H1 (cell line): ENCODE data around the gene SLC6A6. TPM values are rescaled to one million over a fixed set of nuclear protein-coding genes. Genes with fewer than 3 reads are reported as not detected.

ENCODE experiments used
- CTCF ChIA-PET: fragments of 300-600 bp; sonication (Branson Sonifier 250); formaldehyde crosslinking; loops from one replicate; lab custom pipeline; 2021; ENCODE audit not compliant: partially characterized antibody; lab: Charles Lee
- POLR2A ChIA-PET: fragments of 300-600 bp; sonication (Branson Sonifier 250); formaldehyde crosslinking; loops from one replicate; lab custom pipeline; 2021; ENCODE audit warnings: inconsistent platforms; ENCODE audit not compliant: partially characterized antibody; lab: Charles Lee
- DNase-seq, 2 experiments: peaks; one replicate each; pipeline versions ENCODE4 v3.0.0 to v3.0.0-alpha.2; 2010 to 2022; ENCODE audit warnings: low spot score in 2 of 2, low read depth in 1 of 2, mixed read lengths in 1 of 2
- FAIRE-seq: peaks from 2 replicates; lab custom pipeline; 2011; peaks lifted over from hg19 to GRCh38; lab: Jason Lieb, UNC
- H2AFZ ChIP-seq: 2 replicates; pipeline ENCODE4 v1.8.1; 2012; ENCODE audit warnings: low read length, inconsistent platforms
- H2AK5ac ChIP-seq: 2 replicates; pipeline ENCODE4 v1.6.1; 2013; ENCODE audit warnings: low read depth, low read length
- H2BK120ac ChIP-seq: replicated peaks from 2 replicates; pipeline ENCODE3; 2013; ENCODE audit warnings: low read depth, low read length, inconsistent platforms
- H2BK12ac ChIP-seq: 2 replicates; pipeline ENCODE4 v1.6.1; 2013; ENCODE audit warnings: low read depth, low read length
- H2BK15ac ChIP-seq: 2 replicates; pipeline ENCODE4 v1.6.1; 2013; ENCODE audit warnings: low read length
- H2BK20ac ChIP-seq: 2 replicates; pipeline ENCODE4 v1.6.1; 2013; ENCODE audit warnings: low read length
- H2BK5ac ChIP-seq: 2 replicates; pipeline ENCODE4 v1.6.1; 2013; ENCODE audit warnings: low read depth, low read length
- H3K14ac ChIP-seq: 2 replicates; pipeline ENCODE4 v1.6.1; 2013; ENCODE audit warnings: inconsistent platforms; ENCODE audit not compliant: insufficient read length
- H3K18ac ChIP-seq: 2 replicates; pipeline ENCODE4 v1.6.1; 2013; ENCODE audit warnings: low read length; ENCODE audit errors: extremely low read depth
- H3K23ac ChIP-seq: 2 replicates; pipeline ENCODE4 v1.6.1; 2013; ENCODE audit warnings: inconsistent platforms; ENCODE audit not compliant: insufficient read length
- H3K23me2 ChIP-seq: 2 replicates; pipeline ENCODE4 v1.6.1; 2013; ENCODE audit warnings: low read depth, low read length
- H3K27ac ChIP-seq: 2 replicates; pipeline ENCODE4 v1.6.1; 2011; ENCODE audit warnings: low read depth, low read length, inconsistent platforms
- H3K27me3 ChIP-seq, 4 experiments: replicated peaks in 1 of 4; 1 replicate in 1 of 4; 2 replicates in 3 of 4; pipeline versions ENCODE4 v1.6.1 to v1.8.1; 2011 to 2013; ENCODE audit warnings: low read length in 3 of 4, mild to moderate bottlenecking in 3 of 4, inconsistent platforms in 2 of 4, mixed read lengths in 2 of 4, moderate library complexity in 1 of 4; ENCODE audit not compliant: control insufficient read depth in 3 of 4, insufficient read depth in 3 of 4; ENCODE audit errors: extremely low read depth in 1 of 4
- H3K36me3 ChIP-seq, 4 experiments: 2 replicates each; pipeline versions ENCODE4 v1.6.1 to v1.8.1; 2011 to 2013; ENCODE audit warnings: mild to moderate bottlenecking in 4 of 4, low read length in 3 of 4, moderate library complexity in 2 of 4, control low read depth in 1 of 4, inconsistent platforms in 1 of 4; ENCODE audit not compliant: insufficient read depth in 4 of 4, control insufficient read depth in 2 of 4
- H3K4ac ChIP-seq: replicated peaks from 2 replicates; pipeline ENCODE3; 2013; ENCODE audit warnings: low read length, low read depth, mixed read lengths, inconsistent platforms; ENCODE audit not compliant: insufficient read length
- H3K4me1 ChIP-seq, 4 experiments: replicated peaks in 1 of 4; 1 replicate in 1 of 4; 2 replicates in 3 of 4; pipeline versions ENCODE4 v1.6.1 to v1.8.1; 2011 to 2013; ENCODE audit warnings: low read length in 3 of 4, inconsistent platforms in 2 of 4, mixed read lengths in 1 of 4; ENCODE audit not compliant: insufficient read depth in 4 of 4, control insufficient read depth in 3 of 4
- H3K4me2 ChIP-seq, 2 experiments: 2 replicates each; pipeline versions ENCODE4 v1.6.1 to v1.8.1; 2011 to 2013; ENCODE audit warnings: low read depth in 2 of 2, low read length in 2 of 2, control low read depth in 1 of 2, inconsistent platforms in 1 of 2, mild to moderate bottlenecking in 1 of 2; ENCODE audit not compliant: insufficient read depth in 1 of 2
- H3K4me3 ChIP-seq, 4 experiments: fragments of 200-600, 300-600 bp in 1 of 4; sonication (generic), shearing (Covaris generic), sonication (Bioruptor Twin) in 1 of 4; 2 replicates each; pipeline versions ENCODE4 v1.5.1 to v1.8.1; 2011 to 2016; ENCODE audit warnings: low read length in 4 of 4, low read depth in 3 of 4, control low read depth in 2 of 4, inconsistent platforms in 2 of 4, mild to moderate bottlenecking in 2 of 4, mixed read lengths in 1 of 4, moderate library complexity in 1 of 4; ENCODE audit not compliant: insufficient read depth in 2 of 4; ENCODE audit errors: extremely low read depth in 1 of 4
- H3K56ac ChIP-seq: replicated peaks from 2 replicates; pipeline ENCODE3; 2013; ENCODE audit warnings: low read depth, mild to moderate bottlenecking, mixed read lengths, low read length, inconsistent platforms; ENCODE audit not compliant: insufficient read length
- H3K79me1 ChIP-seq: 2 replicates; pipeline ENCODE4 v1.6.1; 2013; ENCODE audit warnings: low read depth, low read length, control low read depth
- H3K79me2 ChIP-seq, 2 experiments: 2 replicates each; pipeline versions ENCODE4 v1.6.1 to v1.8.1; 2012 to 2013; ENCODE audit warnings: low read length in 2 of 2, mild to moderate bottlenecking in 2 of 2, inconsistent platforms in 1 of 2; ENCODE audit not compliant: insufficient read depth in 2 of 2, control insufficient read depth in 1 of 2
- H3K9ac ChIP-seq, 4 experiments: replicated peaks in 1 of 4; 1 replicate in 1 of 4; 2 replicates in 3 of 4; pipeline versions ENCODE4 v1.6.1 to v1.8.1; 2011 to 2013; ENCODE audit warnings: low read depth in 3 of 4, low read length in 3 of 4, control low read depth in 2 of 4, mild to moderate bottlenecking in 2 of 4, moderate library complexity in 2 of 4, inconsistent platforms in 1 of 4; ENCODE audit errors: extremely low read depth in 1 of 4
- H3K9me3 ChIP-seq, 2 experiments: 2 replicates each; pipeline versions ENCODE4 v1.6.1 to v1.8.1; 2012 to 2013; ENCODE audit warnings: mild to moderate bottlenecking in 2 of 2, moderate library complexity in 2 of 2, control low read depth in 1 of 2, inconsistent platforms in 1 of 2, low read depth in 1 of 2, low read length in 1 of 2, mixed read lengths in 1 of 2; ENCODE audit not compliant: insufficient read depth in 2 of 2
- H4K20me1 ChIP-seq, 2 experiments: replicated peaks in 1 of 2; 2 replicates each; pipeline versions ENCODE3 to v1.8.1; 2011 to 2013; ENCODE audit warnings: inconsistent platforms in 2 of 2, low read length in 2 of 2, mild to moderate bottlenecking in 1 of 2; ENCODE audit not compliant: insufficient read depth in 2 of 2, control insufficient read depth in 1 of 2
- H4K5ac ChIP-seq: 2 replicates; pipeline ENCODE4 v1.6.1; 2013; ENCODE audit warnings: low read length, low read depth, mixed read lengths, inconsistent platforms; ENCODE audit not compliant: insufficient read length
- H4K8ac ChIP-seq: 2 replicates; pipeline ENCODE4 v1.8.0; 2013; ENCODE audit warnings: mild to moderate bottlenecking, moderate library complexity, low read length, inconsistent platforms; ENCODE audit not compliant: insufficient read depth; ENCODE audit errors: extremely low read depth
- H4K91ac ChIP-seq: replicated peaks from 2 replicates; pipeline ENCODE3; 2013; ENCODE audit warnings: low read length, mixed read lengths, inconsistent platforms; ENCODE audit not compliant: insufficient read length
- CREB1 ChIP-seq: IDR thresholded peaks from 2 replicates; pipeline ENCODE4 v1.6.1; 2012; ENCODE audit warnings: inconsistent platforms
- KDM4A ChIP-seq: IDR thresholded peaks from one replicate; pipeline ENCODE4 v1.7.1; 2012; ENCODE audit warnings: low read depth, mild to moderate bottlenecking, moderate library complexity, low read length, inconsistent platforms; ENCODE audit not compliant: severe bottlenecking
- PHF8 ChIP-seq: fragments of 200-600 bp; sonication (generic); conservative IDR thresholded peaks from 2 replicates; pipeline ENCODE4 v1.7.1; 2012; ENCODE audit warnings: low read depth, mild to moderate bottlenecking, inconsistent platforms, low read length, moderate library complexity
- POLR2AphosphoS5 ChIP-seq: IDR thresholded peaks from 2 replicates; pipeline ENCODE4 v1.6.1; 2011; ENCODE audit warnings: low read depth, low read length
- POU5F1 ChIP-seq: IDR thresholded peaks from 2 replicates; pipeline ENCODE4 v1.6.1; 2011; ENCODE audit warnings: low read depth, mild to moderate bottlenecking, low read length, moderate library complexity
- RAD21 ChIP-seq, 2 experiments: IDR thresholded peaks in 1 of 2; conservative IDR thresholded peaks in 1 of 2; 2 replicates each; pipeline ENCODE4 v1.6.1; 2011; ENCODE audit warnings: low read depth in 2 of 2, low read length in 2 of 2, improper control_type of control experiment in 1 of 2, inconsistent platforms in 1 of 2, mild to moderate bottlenecking in 1 of 2, moderate library complexity in 1 of 2
- RNF2 ChIP-seq: fragments of 200-900, 300-1000 bp; sonication (generic); IDR thresholded peaks from 2 replicates; pipeline ENCODE4 v1.7.1; 2016; ENCODE audit warnings: borderline replicate concordance, low read depth, mild to moderate bottlenecking, antibody characterized with exemption, low read length; ENCODE audit not compliant: poor library complexity, severe bottlenecking; ENCODE audit errors: missing control alignments
- SIX5 ChIP-seq: IDR thresholded peaks from 2 replicates; pipeline ENCODE4 v1.6.1; 2011; ENCODE audit warnings: mild to moderate bottlenecking, low read depth, low read length
- SUZ12 ChIP-seq: fragments of 200-600 bp; sonication (generic); IDR thresholded peaks from 2 replicates; pipeline ENCODE4 v1.6.1; 2012; ENCODE audit warnings: mild to moderate bottlenecking, inconsistent platforms, low read length, moderate library complexity, mixed read lengths
- YY1 ChIP-seq: IDR thresholded peaks from 2 replicates; pipeline ENCODE4 v1.6.1; 2011; ENCODE audit warnings: low read depth, mild to moderate bottlenecking, low read length
- WGBS, 2 experiments: shearing (Covaris generic) in 1 of 2; methylation state at CpG; one replicate each; pipeline versions ENCODE4 v1.1.6 to v1.1.7; 2013 to 2015; ENCODE audit warnings: low lambda C conversion rate in 2 of 2, mixed read lengths in 2 of 2, inconsistent platforms in 1 of 2, low coverage in 1 of 2, missing lambda C conversion rate in 1 of 2; ENCODE audit not compliant: insufficient replicate concordance in 2 of 2, insufficient coverage in 1 of 2, insufficient read length in 1 of 2; ENCODE audit errors: extremely low coverage in 1 of 2, missing lambda C conversion rate in 1 of 2; 5-methylcytosine and 5-hydroxymethylcytosine counted together
- polyA plus RNA-seq, 7 experiments: library from polyadenylated mRNA; depleted of rRNA in 3 of 7; stranded (reverse) in 5 of 7; unstranded in 2 of 7; fragments of >200 nt in 5 of 7; fragments of 200-250 nt in 2 of 7; gene quantifications; 1 replicate in 5 of 7; 2 replicates in 1 of 7; 4 replicates in 1 of 7; pipeline versions ENCODE4 v1.2.1 to v1.2.3, GENCODE V29; 2011 to 2013; ENCODE audit warnings: missing spikeins in 2 of 7, mixed read lengths in 2 of 7
- total RNA-seq: library from RNA; stranded (reverse); fragmentation: NEBNext Ultra II Directional; extraction: Animal tissue kit (Norgen Biotek cat#: 25700); gene quantifications from 2 replicates; pipeline ENCODE4 v1.2.1, GENCODE V29; 2021
- TF ChIP-seq, protein P1 (sequence below): IDR thresholded peaks from 2 replicates; pipeline ENCODE4 v1.6.1; 2012; ENCODE audit warnings: inconsistent platforms

Gene SLC6A6
- total and polyA plus RNA-seq, 2 of the 8 experiments (the other 6 are each of a cell fraction or from before 2014, with no cell fraction given): 66.2 to 144 TPM

DNA sequence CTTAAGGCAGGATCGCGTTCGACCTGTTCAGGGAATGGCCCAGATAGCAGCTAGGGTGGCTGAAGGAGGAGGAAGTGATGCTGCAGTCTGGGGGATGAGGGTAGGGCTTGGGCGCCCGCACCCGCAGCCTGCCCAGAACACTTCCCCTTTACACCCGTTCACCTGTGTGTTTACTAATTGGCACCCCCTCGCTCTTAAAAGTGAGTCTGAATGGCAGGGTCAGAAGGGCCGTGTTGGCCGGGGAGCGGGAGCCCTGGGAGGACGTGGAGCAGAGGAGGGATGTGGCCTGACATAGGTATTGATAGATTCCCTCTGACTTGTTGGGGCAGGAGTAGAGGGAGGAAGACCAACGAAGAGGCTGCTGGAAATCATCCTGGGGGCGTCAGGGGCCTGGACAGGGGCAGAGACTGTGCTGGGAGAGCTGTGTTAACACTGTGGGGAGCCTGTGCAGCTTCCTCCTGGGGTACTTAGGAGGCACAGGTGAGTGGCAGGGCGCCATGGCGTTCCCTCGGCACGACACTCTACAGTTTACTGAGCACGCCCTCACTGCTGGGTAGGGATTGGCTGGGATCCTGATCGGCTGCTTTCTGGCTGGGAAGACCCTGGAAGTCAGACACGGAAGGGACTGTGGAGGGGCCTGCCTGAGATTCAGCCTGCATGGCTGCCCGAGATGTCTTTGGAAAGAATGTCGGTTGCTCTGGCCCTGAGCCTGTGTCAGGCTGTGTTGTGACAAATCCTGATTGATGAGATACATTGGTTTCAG lies 51.7 kb downstream of the SLC6A6 start:
- Histone ChIP-seq H4K91ac (no peak overlapping the region), H3K9ac (no peak overlapping the region), H2BK5ac (no peak overlapping the region), H2BK15ac (no peak overlapping the region), H3K4me1 (peaks cover 2 to 3% (median 2%) of the 10 kb centered on the region in 4 experiments; a peak in 5 of 7 replicates), H3K4ac (no peak overlapping the region), H3K4me3 (no peak overlapping the region), H3K4me2 (no peak overlapping the region), H3K27me3 (no peaks in the 10 kb centered on the region; a peak in 1 of 7 replicates), H2BK12ac (no peak overlapping the region), H2AK5ac (no peak overlapping the region), H3K14ac (no peak overlapping the region), H3K79me1 (no peaks in the 10 kb centered on the region; the same call in 1 of the 2 replicates), H3K18ac (no peak overlapping the region), H3K27ac (no peak overlapping the region), H3K79me2 (no peaks in the 10 kb centered on the region), H3K23ac (no peak overlapping the region), H3K36me3 (peaks cover 13 to 61% (median 33%) of the 10 kb centered on the region in 4 experiments), H2BK20ac (no peak overlapping the region), H2AFZ (no peak overlapping the region), H2BK120ac (no peak overlapping the region), H4K5ac (no peak overlapping the region), H3K56ac (no peak overlapping the region), H4K8ac (peak overlapping the region; percentile 29; the same call in 1 of the 2 replicates), H4K20me1 (peaks cover 7 to 17% of the 10 kb centered on the region in 2 experiments), H3K23me2 (no peaks in the 10 kb centered on the region), H3K9me3 (no peaks in the 10 kb centered on the region)
- 89% methylated on average over 21 of the region's 23 CpGs; no CpG with 5 or more reads in 1 of the 2 experiments for WGBS, 2 experiments
- FAIRE-seq (no peak), DNase-seq (no peak)
- POLR2A ChIA-PET: interaction anchor here (1.0 to 1.4 kb wide), 3 partner anchors 8 to 71 kb away, joined by 3 to 4 read pairs (median 3); no protein-coding TSS in a partner anchor
- CTCF ChIA-PET: interaction anchor here (0.9 to 5.3 kb wide), 11 partner anchors 12 to 193 kb away, joined by 3 to 29 read pairs (median 5); no protein-coding TSS in a partner anchor
- TF ChIP-seq PHF8: no peak
- no peak for TF ChIP-seq RNF2
- no peak for TF ChIP-seq RAD21 (IDR thresholded peaks at IDR 0.05 in 1 of 2, conservative IDR thresholded peaks at IDR 0.05 in 1 of 2; ENCODE audit: low read depth in 2 of 2, low read length in 2 of 2)
- no peak for TF ChIP-seq CREB1
- TF ChIP-seq YY1: no peak
- no peak for TF ChIP-seq POU5F1
- TF ChIP-seq POLR2AphosphoS5: no peak; the same call in none of the 2 replicates
- no peak for TF ChIP-seq SUZ12
- TF ChIP-seq, protein P1, sequence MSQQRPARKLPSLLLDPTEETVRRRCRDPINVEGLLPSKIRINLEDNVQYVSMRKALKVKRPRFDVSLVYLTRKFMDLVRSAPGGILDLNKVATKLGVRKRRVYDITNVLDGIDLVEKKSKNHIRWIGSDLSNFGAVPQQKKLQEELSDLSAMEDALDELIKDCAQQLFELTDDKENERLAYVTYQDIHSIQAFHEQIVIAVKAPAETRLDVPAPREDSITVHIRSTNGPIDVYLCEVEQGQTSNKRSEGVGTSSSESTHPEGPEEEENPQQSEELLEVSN: no peak
- TF ChIP-seq KDM4A: no peak
- no peak for TF ChIP-seq SIX5
